ENCODE data around the gene TENM3.

The TENM3 gene

DNA sequence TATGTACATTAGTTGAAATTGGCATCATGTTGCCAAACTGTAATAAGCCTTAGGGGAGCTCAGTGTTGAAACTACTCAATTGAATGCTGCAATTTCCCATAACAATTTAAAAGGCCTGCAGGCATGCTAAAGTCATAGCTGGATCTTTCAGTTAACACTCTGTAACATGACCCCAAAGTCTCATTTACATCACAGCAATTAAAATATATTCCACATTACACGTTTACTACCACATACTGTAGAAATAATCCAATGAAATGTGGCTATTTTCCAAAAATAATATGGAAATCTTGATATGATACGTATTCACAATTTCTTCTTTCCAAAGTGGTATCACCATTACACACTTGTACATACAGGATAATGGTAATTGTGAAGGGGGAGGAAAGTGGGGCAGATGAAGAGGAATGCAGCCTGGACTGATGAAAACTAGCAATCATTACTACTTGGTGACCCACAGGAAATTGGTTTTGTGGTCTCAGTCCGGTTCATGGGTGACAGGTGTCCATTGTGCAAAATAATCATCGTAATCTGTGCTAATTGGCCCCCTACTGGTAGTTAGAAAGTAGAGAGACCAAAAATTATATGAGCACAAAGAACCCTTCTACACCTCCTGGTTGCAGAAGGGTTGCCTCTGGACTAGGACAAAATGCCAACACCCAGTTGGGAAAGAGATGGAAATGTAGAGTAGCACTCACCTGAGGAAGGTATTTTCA, 63.7 kb downstream of the TENM3 start:
- Histone ChIP-seq H3K4me3 (ENCODE audit: extremely low read depth, insufficient read depth, low read length, poor library complexity, severe bottlenecking) (no peak overlapping the region), H3K9me3 (ENCODE audit: control insufficient read depth, low read length) (no peaks in the 10 kb centered on the region), H3K27ac (ENCODE audit: low read depth, low read length, severe bottlenecking) (no peak overlapping the region), H3K36me3 (ENCODE audit: control insufficient read depth, insufficient read depth, low read length) (peaks cover 14% of the 10 kb centered on the region), H3K4me1 (ENCODE audit: control insufficient read depth, insufficient read depth, low read length, poor library complexity, severe bottlenecking) (peaks cover 4% of the 10 kb centered on the region)
- WGBS, 2 experiments (ENCODE audit: insufficient coverage in 2 of 2), result 100% methylated on average over 1 of the region's 4 CpGs; no CpG with 5 or more reads in 1 of the 2 experiments

DNA sequence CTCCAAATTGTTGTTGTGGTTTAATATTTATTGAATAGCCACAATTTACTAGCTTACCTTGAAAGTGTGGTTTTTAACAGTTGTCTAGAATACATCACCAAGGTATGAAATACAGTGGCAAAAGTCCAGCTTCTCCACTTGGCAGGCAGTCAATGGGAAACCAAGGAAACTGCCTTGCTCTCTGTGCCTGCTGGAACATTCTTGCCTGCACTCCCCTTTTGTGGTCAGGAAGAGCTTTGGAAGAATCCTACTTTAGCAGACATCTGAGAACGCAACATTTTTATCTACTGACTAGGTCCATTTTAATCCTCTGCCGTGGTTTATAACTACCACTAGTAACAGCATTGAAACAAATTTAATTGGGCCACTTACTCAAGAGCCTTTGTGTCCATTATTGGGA, 64.5 kb downstream of the TENM3 start:
- Histone ChIP-seq H3K9me3 (ENCODE audit: control insufficient read depth, low read length) (no peaks in the 10 kb centered on the region), H3K4me1 (ENCODE audit: control insufficient read depth, insufficient read depth, low read length, poor library complexity, severe bottlenecking) (peaks cover 4% of the 10 kb centered on the region), H3K36me3 (ENCODE audit: control insufficient read depth, insufficient read depth, low read length) (peaks cover 14% of the 10 kb centered on the region), H3K4me3 (ENCODE audit: extremely low read depth, insufficient read depth, low read length, poor library complexity, severe bottlenecking) (no peak overlapping the region), H3K27ac (ENCODE audit: low read depth, low read length, severe bottlenecking) (no peak overlapping the region)
- 83 to 100% methylated on average over 1 to 2 of the region's 2 CpGs for WGBS, 2 experiments (ENCODE audit: insufficient coverage in 2 of 2)

DNA sequence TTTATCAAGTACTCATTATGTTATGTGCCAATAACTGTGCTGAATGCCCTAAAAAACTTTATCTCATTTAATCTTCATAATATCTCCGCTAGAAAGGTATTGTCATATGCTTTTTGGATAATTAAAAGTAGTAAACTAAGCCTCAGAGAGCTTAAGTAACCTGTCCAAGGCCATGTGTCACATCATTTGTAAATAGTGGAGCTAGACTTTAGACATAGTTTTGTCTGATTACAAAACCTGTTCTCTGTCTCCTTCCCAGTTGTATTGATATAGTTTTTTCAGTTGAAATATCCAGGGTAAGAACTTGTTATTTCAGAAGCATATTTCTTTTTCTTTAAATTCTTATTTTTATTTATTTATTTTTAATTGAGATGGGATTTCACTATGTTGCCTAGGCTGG, 66.7 kb downstream of the TENM3 start:
- Histone ChIP-seq H3K9me3 (ENCODE audit: control insufficient read depth, low read length) (peaks cover 5% of the 10 kb centered on the region), H3K4me3 (ENCODE audit: extremely low read depth, insufficient read depth, low read length, poor library complexity, severe bottlenecking) (no peak overlapping the region), H3K4me1 (ENCODE audit: control insufficient read depth, insufficient read depth, low read length, poor library complexity, severe bottlenecking) (peaks cover 4% of the 10 kb centered on the region), H3K27ac (ENCODE audit: low read depth, low read length, severe bottlenecking) (no peak overlapping the region), H3K36me3 (ENCODE audit: control insufficient read depth, insufficient read depth, low read length) (peaks cover 17% of the 10 kb centered on the region)
- WGBS, 2 experiments (ENCODE audit: insufficient coverage in 2 of 2), result no CpG with 5 or more reads among the region's 1 CpG

DNA sequence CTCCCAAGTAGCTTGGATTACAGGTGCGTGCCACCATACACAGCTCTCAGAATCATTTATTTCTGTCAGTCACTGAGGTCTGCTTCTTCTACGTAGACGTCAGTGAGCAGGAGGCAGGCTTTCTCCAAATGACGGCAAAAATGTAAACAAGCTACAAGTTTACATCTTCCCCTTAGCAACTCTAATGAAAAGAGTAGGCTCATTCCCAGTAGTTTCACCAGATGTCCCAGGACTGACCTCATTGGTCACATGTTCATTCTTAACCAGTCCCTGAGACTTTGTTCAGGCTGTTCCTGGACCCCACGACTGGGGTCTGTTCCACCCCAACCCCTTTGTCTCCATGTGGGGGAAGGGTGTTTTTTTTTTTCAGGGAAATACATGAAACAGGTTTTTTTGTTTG, 67.1 kb downstream of the TENM3 start:
- peaks cover 4% of the 10 kb centered on the region for H3K4me1 ChIP-seq (ENCODE audit: control insufficient read depth, insufficient read depth, low read length, poor library complexity, severe bottlenecking)
- H3K36me3 ChIP-seq (ENCODE audit: control insufficient read depth, insufficient read depth, low read length), result peaks cover 17% of the 10 kb centered on the region
- no peak overlapping the region for H3K27ac ChIP-seq (ENCODE audit: low read depth, low read length, severe bottlenecking)
- H3K4me3 ChIP-seq (ENCODE audit: extremely low read depth, insufficient read depth, low read length, poor library complexity, severe bottlenecking), result no peak overlapping the region
- H3K9me3 ChIP-seq (ENCODE audit: control insufficient read depth, low read length), result peaks cover 5% of the 10 kb centered on the region
- 97 to 100% methylated on average over 4 of the region's 5 CpGs for WGBS, 2 experiments (ENCODE audit: insufficient coverage in 2 of 2)

DNA sequence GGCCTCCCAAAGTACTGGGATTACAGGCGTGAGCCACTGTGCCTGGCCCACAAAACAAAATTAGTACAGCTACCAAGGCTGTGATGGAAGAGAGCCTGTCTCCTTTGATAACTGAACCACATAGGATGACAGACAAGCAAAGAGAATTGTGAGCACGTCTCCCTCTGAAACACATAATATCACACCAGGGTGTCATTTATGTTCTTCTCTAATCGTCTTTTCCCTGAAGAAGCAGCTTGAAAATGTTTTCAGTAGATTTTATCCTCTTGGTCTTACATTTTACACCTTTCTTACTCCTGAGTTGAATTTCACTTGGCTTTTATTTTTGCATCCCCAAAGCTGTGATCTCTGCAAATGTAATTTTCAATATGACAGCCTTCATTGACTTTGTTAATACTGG, 67.8 kb downstream of the TENM3 start:
- Histone ChIP-seq H3K9me3 (ENCODE audit: control insufficient read depth, low read length) (peaks cover 5% of the 10 kb centered on the region), H3K27ac (ENCODE audit: low read depth, low read length, severe bottlenecking) (no peak overlapping the region), H3K36me3 (ENCODE audit: control insufficient read depth, insufficient read depth, low read length) (peaks cover 12% of the 10 kb centered on the region), H3K4me3 (ENCODE audit: extremely low read depth, insufficient read depth, low read length, poor library complexity, severe bottlenecking) (no peak overlapping the region), H3K4me1 (ENCODE audit: control insufficient read depth, insufficient read depth, low read length, poor library complexity, severe bottlenecking) (peaks cover 1% of the 10 kb centered on the region)
- 79 to 94% methylated on average over 2 of the region's 3 CpGs for WGBS, 2 experiments (ENCODE audit: insufficient coverage in 2 of 2)

DNA sequence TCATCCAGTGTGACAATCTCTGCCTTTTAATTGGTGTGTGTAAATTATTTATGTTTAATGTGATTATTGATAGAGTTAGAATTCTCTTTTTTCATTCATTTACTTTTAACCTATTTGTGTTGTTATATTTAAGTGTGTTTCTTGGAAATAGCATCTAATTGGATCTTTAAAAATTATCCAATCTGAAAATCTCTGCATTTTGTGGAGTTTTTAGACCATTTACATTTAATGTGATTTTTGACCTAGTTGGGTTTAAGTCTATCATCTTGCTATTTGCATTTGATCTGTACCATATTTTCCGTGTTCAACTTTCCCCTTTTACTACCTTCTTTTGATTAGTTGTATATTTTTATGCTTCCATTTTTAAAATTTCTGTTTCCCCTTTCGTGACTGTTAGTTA, 71.3 kb downstream of the TENM3 start:
- H3K4me3 ChIP-seq (ENCODE audit: extremely low read depth, insufficient read depth, low read length, poor library complexity, severe bottlenecking), result no peak overlapping the region
- peaks cover 5% of the 10 kb centered on the region for H3K36me3 ChIP-seq (ENCODE audit: control insufficient read depth, insufficient read depth, low read length)
- no peaks in the 10 kb centered on the region for H3K4me1 ChIP-seq (ENCODE audit: control insufficient read depth, insufficient read depth, low read length, poor library complexity, severe bottlenecking)
- H3K9me3 ChIP-seq (ENCODE audit: control insufficient read depth, low read length), result peaks cover 5% of the 10 kb centered on the region
- no peak overlapping the region for H3K27ac ChIP-seq (ENCODE audit: low read depth, low read length, severe bottlenecking)
- WGBS, 2 experiments (ENCODE audit: insufficient coverage in 2 of 2), result no CpG with 5 or more reads among the region's 2 CpGs

DNA sequence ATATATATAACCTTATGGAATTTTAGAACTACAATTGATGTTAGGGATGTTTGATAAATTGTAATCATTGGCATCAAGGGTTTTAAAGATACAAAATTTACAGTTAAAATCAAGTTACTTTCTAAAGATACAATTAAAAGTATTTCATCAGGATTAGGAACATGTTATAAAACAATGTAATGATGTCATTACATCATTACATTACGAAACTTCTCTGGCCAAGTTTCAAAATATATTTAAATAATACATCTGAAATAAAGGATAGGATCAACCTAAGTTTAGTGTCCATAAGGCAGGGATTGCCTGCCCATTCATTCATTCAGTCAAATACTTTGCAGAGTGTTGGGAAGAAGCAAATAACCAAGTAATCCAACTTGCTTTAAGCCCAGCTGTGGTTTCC, 75.1 kb downstream of the TENM3 start:
- Histone ChIP-seq H3K27ac (ENCODE audit: low read depth, low read length, severe bottlenecking) (no peak overlapping the region), H3K4me1 (ENCODE audit: control insufficient read depth, insufficient read depth, low read length, poor library complexity, severe bottlenecking) (no peaks in the 10 kb centered on the region), H3K9me3 (ENCODE audit: control insufficient read depth, low read length) (peaks cover 5% of the 10 kb centered on the region), H3K36me3 (ENCODE audit: control insufficient read depth, insufficient read depth, low read length) (peaks cover 3% of the 10 kb centered on the region), H3K4me3 (ENCODE audit: extremely low read depth, insufficient read depth, low read length, poor library complexity, severe bottlenecking) (no peak overlapping the region)
- WGBS, 2 experiments (ENCODE audit: insufficient coverage in 2 of 2), result no CpG with 5 or more reads among the region's 1 CpG

DNA sequence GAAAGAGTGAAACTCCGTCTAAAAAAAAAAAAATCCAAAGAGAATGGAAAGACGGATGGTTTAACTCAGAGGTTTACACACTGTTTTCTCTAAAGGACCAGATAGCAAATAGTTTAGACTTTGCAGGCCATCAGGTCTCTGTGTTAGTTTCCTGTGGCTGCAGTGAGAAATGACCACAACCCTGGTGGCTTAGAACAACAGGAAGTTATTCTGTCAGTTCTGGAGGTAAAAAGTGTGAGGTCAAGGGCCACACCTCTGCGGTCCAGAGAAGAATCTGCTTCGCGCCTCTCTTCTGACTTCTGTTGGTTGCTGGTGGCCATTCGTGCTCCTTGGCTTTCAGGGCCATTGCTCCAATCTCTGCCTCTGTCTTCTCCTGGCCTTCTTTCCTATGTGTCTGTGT, 76.9 kb downstream of the TENM3 start:
- Histone ChIP-seq H3K4me3 (ENCODE audit: extremely low read depth, insufficient read depth, low read length, poor library complexity, severe bottlenecking) (no peak overlapping the region), H3K27ac (ENCODE audit: low read depth, low read length, severe bottlenecking) (no peak overlapping the region), H3K4me1 (ENCODE audit: control insufficient read depth, insufficient read depth, low read length, poor library complexity, severe bottlenecking) (no peaks in the 10 kb centered on the region), H3K36me3 (ENCODE audit: control insufficient read depth, insufficient read depth, low read length) (peaks cover 14% of the 10 kb centered on the region), H3K9me3 (ENCODE audit: control insufficient read depth, low read length) (no peaks in the 10 kb centered on the region)
- 94 to 96% methylated on average over 6 of the region's 6 CpGs for WGBS, 2 experiments (ENCODE audit: insufficient coverage in 2 of 2)

DNA sequence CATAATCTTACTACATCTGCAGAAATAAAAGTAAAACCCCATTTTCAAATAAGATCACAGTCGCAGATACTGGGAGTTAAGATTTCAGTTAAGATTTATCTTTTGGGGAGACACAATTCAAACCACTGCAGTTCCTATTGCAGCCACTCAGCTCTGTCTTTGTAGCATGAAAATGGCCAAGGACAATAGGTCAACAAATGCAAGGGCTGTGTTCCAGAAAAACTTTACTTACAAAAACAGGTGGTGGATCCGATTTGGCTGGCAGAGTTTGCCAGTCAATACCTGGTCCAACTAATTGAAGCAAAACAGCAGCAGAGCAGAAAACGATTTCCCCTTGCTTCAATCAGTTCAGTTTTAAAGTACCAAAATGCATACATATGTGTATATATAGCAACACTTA, 77.4 kb downstream of the TENM3 start:
- WGBS, 2 experiments (ENCODE audit: insufficient coverage in 2 of 2), result 75% methylated on average over 1 of the region's 3 CpGs; no CpG with 5 or more reads in 1 of the 2 experiments
- H3K4me1 ChIP-seq (ENCODE audit: control insufficient read depth, insufficient read depth, low read length, poor library complexity, severe bottlenecking), result no peaks in the 10 kb centered on the region
- no peak overlapping the region for H3K27ac ChIP-seq (ENCODE audit: low read depth, low read length, severe bottlenecking)
- no peak overlapping the region for H3K4me3 ChIP-seq (ENCODE audit: extremely low read depth, insufficient read depth, low read length, poor library complexity, severe bottlenecking)
- no peaks in the 10 kb centered on the region for H3K9me3 ChIP-seq (ENCODE audit: control insufficient read depth, low read length)
- peaks cover 14% of the 10 kb centered on the region for H3K36me3 ChIP-seq (ENCODE audit: control insufficient read depth, insufficient read depth, low read length)

DNA sequence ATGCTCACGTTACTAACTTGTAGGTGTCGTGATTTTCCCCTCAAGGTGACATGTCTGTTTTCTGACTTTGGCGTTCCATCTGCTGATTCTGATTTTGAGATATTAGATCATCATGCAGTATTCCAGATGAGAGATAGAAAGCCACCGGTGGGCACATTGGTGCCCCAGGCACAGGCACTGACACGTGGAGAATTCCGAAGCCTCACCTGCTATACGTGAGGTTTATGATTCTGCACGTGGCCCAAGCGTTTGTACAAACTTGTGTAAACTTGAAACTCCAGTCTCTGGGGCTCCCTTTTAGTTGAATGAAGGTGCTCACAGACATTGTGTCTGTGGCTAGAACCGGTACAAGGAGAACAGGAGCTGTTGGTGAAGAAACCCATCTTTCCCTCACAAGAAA, 81.1 kb downstream of the TENM3 start:
- Histone ChIP-seq H3K9me3 (ENCODE audit: control insufficient read depth, low read length) (no peaks in the 10 kb centered on the region), H3K27ac (ENCODE audit: low read depth, low read length, severe bottlenecking) (no peak overlapping the region), H3K4me1 (ENCODE audit: control insufficient read depth, insufficient read depth, low read length, poor library complexity, severe bottlenecking) (no peaks in the 10 kb centered on the region), H3K36me3 (ENCODE audit: control insufficient read depth, insufficient read depth, low read length) (peaks cover 41% of the 10 kb centered on the region), H3K4me3 (ENCODE audit: extremely low read depth, insufficient read depth, low read length, poor library complexity, severe bottlenecking) (no peak overlapping the region)
- WGBS, 2 experiments (ENCODE audit: insufficient coverage in 2 of 2), result 98 to 100% methylated on average over 10 of the region's 10 CpGs

DNA sequence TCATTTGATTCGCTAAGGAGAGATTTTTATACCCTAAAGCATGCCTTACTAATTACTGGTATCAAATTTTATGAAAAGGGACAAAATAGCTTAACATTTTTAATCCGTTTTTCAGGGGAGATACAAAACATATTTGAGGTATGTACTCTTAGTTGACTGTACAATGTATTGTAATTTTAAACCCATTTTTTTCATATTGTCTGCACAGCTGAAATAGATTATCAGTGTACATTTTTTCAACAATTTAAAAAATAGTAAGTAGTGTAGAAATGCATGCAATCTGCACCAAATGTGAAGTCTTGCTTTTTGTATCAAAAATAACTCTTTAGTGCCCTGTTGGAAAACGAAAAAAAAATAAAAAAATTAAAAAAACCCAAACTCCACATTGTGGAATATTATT, 82.2 kb downstream of the TENM3 start:
- H3K4me1 ChIP-seq (ENCODE audit: control insufficient read depth, insufficient read depth, low read length, poor library complexity, severe bottlenecking), result no peaks in the 10 kb centered on the region
- H3K27ac ChIP-seq (ENCODE audit: low read depth, low read length, severe bottlenecking), result no peak overlapping the region
- H3K36me3 ChIP-seq (ENCODE audit: control insufficient read depth, insufficient read depth, low read length), result peaks cover 52% of the 10 kb centered on the region
- H3K4me3 ChIP-seq (ENCODE audit: extremely low read depth, insufficient read depth, low read length, poor library complexity, severe bottlenecking), result no peak overlapping the region
- WGBS, 2 experiments (ENCODE audit: insufficient coverage in 2 of 2), result 100% methylated on average over 1 of the region's 3 CpGs; no CpG with 5 or more reads in 1 of the 2 experiments
- H3K9me3 ChIP-seq (ENCODE audit: control insufficient read depth, low read length), result no peaks in the 10 kb centered on the region

Measured in mesodermal cell (in vitro differentiated cells).